Measurements from ENCODE around the gene MRPL12.

The MRPL12 gene

GRCh38 chr17:81723651-81724209 is 20.6 kb downstream of the MRPL12 start:
- no peak overlapping the region for H3K27ac ChIP-seq (ENCODE audit: insufficient read depth in 1 of 2, low read depth in 1 of 2, low read length in 2 of 2, poor library complexity in 1 of 2, severe bottlenecking in 2 of 2)
- no peaks in the 10 kb centered on the region for H3K9me3 ChIP-seq (ENCODE audit: control extremely low read depth in 1 of 5, control insufficient read depth in 4 of 5, insufficient read depth in 2 of 5, low read depth in 1 of 5, low read length in 4 of 5)
- WGBS (ENCODE audit: insufficient coverage): 57% methylated on average over 10 of the region's 12 CpGs
- no peak overlapping the region for H3K4me3 ChIP-seq (ENCODE audit: control insufficient read depth in 1 of 7, extremely low read depth in 1 of 7, insufficient read depth in 4 of 7, low read depth in 2 of 7, low read length in 6 of 7)
- H3K4me1 ChIP-seq (ENCODE audit: control extremely low read depth in 1 of 4, control insufficient read depth in 4 of 4, insufficient read depth in 4 of 4, low read length in 3 of 4): peaks cover 0 to 16% (median 9%) of the 10 kb centered on the region in 4 experiments
- DNase-seq: no peak
- peaks cover 0 to 5% (median 2%) of the 10 kb centered on the region in 4 experiments for H3K36me3 ChIP-seq (ENCODE audit: control insufficient read depth in 4 of 4, insufficient read depth in 4 of 4, low read length in 3 of 4)
- CTCF ChIA-PET: no interaction called here
- POLR2A ChIA-PET: no interaction called here
- H3K27me3 ChIP-seq (replicated peaks in 2 of 5; ENCODE audit: control insufficient read depth in 4 of 5, insufficient read depth in 5 of 5, low read length in 4 of 5): peaks cover 0 to 13% (median 3%) of the 10 kb centered on the region in 5 experiments

- Histone ChIP-seq H3K36me3 (ENCODE audit: control insufficient read depth in 4 of 4, insufficient read depth in 4 of 4, low read length in 3 of 4) (no peaks in the 10 kb centered on the region), H3K4me1 (ENCODE audit: control extremely low read depth in 1 of 4, control insufficient read depth in 4 of 4, insufficient read depth in 4 of 4, low read length in 3 of 4) (peaks cover 0 to 16% (median 9%) of the 10 kb centered on the region in 4 experiments), H3K4me3 (ENCODE audit: control insufficient read depth in 1 of 7, extremely low read depth in 1 of 7, insufficient read depth in 4 of 7, low read depth in 2 of 7, low read length in 6 of 7) (no peak overlapping the region), H3K9me3 (ENCODE audit: control extremely low read depth in 1 of 5, control insufficient read depth in 4 of 5, insufficient read depth in 2 of 5, low read depth in 1 of 5, low read length in 4 of 5) (no peaks in the 10 kb centered on the region), H3K27me3 (replicated peaks in 2 of 5; ENCODE audit: control insufficient read depth in 4 of 5, insufficient read depth in 5 of 5, low read length in 4 of 5) (peaks cover 0 to 16% (median 3%) of the 10 kb centered on the region in 5 experiments), H3K27ac (ENCODE audit: insufficient read depth in 1 of 2, low read depth in 1 of 2, low read length in 2 of 2, poor library complexity in 1 of 2, severe bottlenecking in 2 of 2) (no peak overlapping the region)
- 96% methylated on average over 4 of the region's 9 CpGs for WGBS (ENCODE audit: insufficient coverage)
- ChIA-PET POLR2A (no interaction called here), CTCF (interaction anchor here (2.2 kb wide), 1 partner anchor 9 kb away, joined by 10 read pairs; no protein-coding TSS in a partner anchor)
- no peak for DNase-seq
Observed at GRCh38 chr17:81725439-81725838, 22.3 kb downstream of the MRPL12 start.

- POLR2A ChIA-PET: no interaction called here
- Histone ChIP-seq H3K36me3 (ENCODE audit: control insufficient read depth in 4 of 4, insufficient read depth in 4 of 4, low read length in 3 of 4) (no peaks in the 10 kb centered on the region), H3K27ac (ENCODE audit: insufficient read depth in 1 of 2, low read depth in 1 of 2, low read length in 2 of 2, poor library complexity in 1 of 2, severe bottlenecking in 2 of 2) (no peak overlapping the region), H3K4me3 (ENCODE audit: control insufficient read depth in 1 of 7, extremely low read depth in 1 of 7, insufficient read depth in 4 of 7, low read depth in 2 of 7, low read length in 6 of 7) (no peak overlapping the region), H3K27me3 (replicated peaks in 2 of 5; ENCODE audit: control insufficient read depth in 4 of 5, insufficient read depth in 5 of 5, low read length in 4 of 5) (peaks cover 0 to 17% (median 3%) of the 10 kb centered on the region in 5 experiments), H3K4me1 (ENCODE audit: control extremely low read depth in 1 of 4, control insufficient read depth in 4 of 4, insufficient read depth in 4 of 4, low read length in 3 of 4) (peaks cover 0 to 15% (median 9%) of the 10 kb centered on the region in 4 experiments), H3K9me3 (ENCODE audit: control extremely low read depth in 1 of 5, control insufficient read depth in 4 of 5, insufficient read depth in 2 of 5, low read depth in 1 of 5, low read length in 4 of 5) (no peaks in the 10 kb centered on the region)
- no peak for DNase-seq
- WGBS (ENCODE audit: insufficient coverage): 89% methylated on average over 7 of the region's 9 CpGs
- CTCF ChIA-PET: interaction anchor here (2.2 kb wide), 1 partner anchor 9 kb away, joined by 10 read pairs; no protein-coding TSS in a partner anchor
Observed at GRCh38 chr17:81726004-81726403, 22.8 kb downstream of the MRPL12 start.

- Histone ChIP-seq H3K9me3 (ENCODE audit: control extremely low read depth in 1 of 5, control insufficient read depth in 4 of 5, insufficient read depth in 2 of 5, low read depth in 1 of 5, low read length in 4 of 5) (no peaks in the 10 kb centered on the region), H3K4me3 (ENCODE audit: control insufficient read depth in 1 of 7, extremely low read depth in 1 of 7, insufficient read depth in 4 of 7, low read depth in 2 of 7, low read length in 6 of 7) (no peak overlapping the region), H3K27ac (ENCODE audit: insufficient read depth in 1 of 2, low read depth in 1 of 2, low read length in 2 of 2, poor library complexity in 1 of 2, severe bottlenecking in 2 of 2) (no peak overlapping the region), H3K27me3 (replicated peaks in 2 of 5; ENCODE audit: control insufficient read depth in 4 of 5, insufficient read depth in 5 of 5, low read length in 4 of 5) (peaks cover 0 to 20% (median 3%) of the 10 kb centered on the region in 5 experiments), H3K4me1 (ENCODE audit: control extremely low read depth in 1 of 4, control insufficient read depth in 4 of 4, insufficient read depth in 4 of 4, low read length in 3 of 4) (peaks cover 0 to 16% (median 8%) of the 10 kb centered on the region in 4 experiments), H3K36me3 (ENCODE audit: control insufficient read depth in 4 of 4, insufficient read depth in 4 of 4, low read length in 3 of 4) (no peaks in the 10 kb centered on the region)
- 96% methylated on average over 21 of the region's 23 CpGs for WGBS (ENCODE audit: insufficient coverage)
- DNase-seq: no peak
- CTCF ChIA-PET: no interaction called here
- POLR2A ChIA-PET: no interaction called here
Observed at GRCh38 chr17:81727324-81728031, 24.3 kb downstream of the MRPL12 start.

- DNase-seq: peak in 2 of 3 donors; percentile 54 to 62
- Histone ChIP-seq H3K4me3 (ENCODE audit: control insufficient read depth in 1 of 7, extremely low read depth in 1 of 7, insufficient read depth in 4 of 7, low read depth in 2 of 7, low read length in 6 of 7) (no peak overlapping the region), H3K9me3 (ENCODE audit: control extremely low read depth in 1 of 5, control insufficient read depth in 4 of 5, insufficient read depth in 2 of 5, low read depth in 1 of 5, low read length in 4 of 5) (no peaks in the 10 kb centered on the region), H3K36me3 (ENCODE audit: control insufficient read depth in 4 of 4, insufficient read depth in 4 of 4, low read length in 3 of 4) (no peaks in the 10 kb centered on the region), H3K4me1 (ENCODE audit: control extremely low read depth in 1 of 4, control insufficient read depth in 4 of 4, insufficient read depth in 4 of 4, low read length in 3 of 4) (peaks cover 0 to 32% (median 18%) of the 10 kb centered on the region in 4 experiments), H3K27ac (ENCODE audit: insufficient read depth in 1 of 2, low read depth in 1 of 2, low read length in 2 of 2, poor library complexity in 1 of 2, severe bottlenecking in 2 of 2) (no peak overlapping the region), H3K27me3 (replicated peaks in 2 of 5; ENCODE audit: control insufficient read depth in 4 of 5, insufficient read depth in 5 of 5, low read length in 4 of 5) (peaks cover 0 to 17% (median 2%) of the 10 kb centered on the region in 5 experiments)
- ChIA-PET POLR2A (no interaction called here), CTCF (interaction anchor here (1.1 to 2.4 kb wide), 4 partner anchors 9 to 220 kb away, joined by 3 to 10 read pairs (median 4); no protein-coding TSS in a partner anchor)
- 56% methylated on average over 27 of the region's 32 CpGs for WGBS (ENCODE audit: insufficient coverage)
Observed at GRCh38 chr17:81733507-81734404, 30.6 kb downstream of the MRPL12 start.

- POLR2A ChIA-PET: interaction anchor here (0.8 to 1.3 kb wide), 3 partner anchors 70 to 120 kb away, joined by 3 read pairs; no protein-coding TSS in a partner anchor
- no peaks in the 10 kb centered on the region for H3K9me3 ChIP-seq (ENCODE audit: control extremely low read depth in 1 of 5, control insufficient read depth in 4 of 5, insufficient read depth in 2 of 5, low read depth in 1 of 5, low read length in 4 of 5)
- H3K36me3 ChIP-seq (ENCODE audit: control insufficient read depth in 4 of 4, insufficient read depth in 4 of 4, low read length in 3 of 4): no peaks in the 10 kb centered on the region
- DNase-seq: no peak
- peaks cover 0 to 32% (median 18%) of the 10 kb centered on the region in 4 experiments for H3K4me1 ChIP-seq (ENCODE audit: control extremely low read depth in 1 of 4, control insufficient read depth in 4 of 4, insufficient read depth in 4 of 4, low read length in 3 of 4)
- peaks cover 0 to 17% (median 2%) of the 10 kb centered on the region in 5 experiments for H3K27me3 ChIP-seq (replicated peaks in 2 of 5; ENCODE audit: control insufficient read depth in 4 of 5, insufficient read depth in 5 of 5, low read length in 4 of 5)
- CTCF ChIA-PET: interaction anchor here (1.1 to 2.4 kb wide), 9 partner anchors 9 to 220 kb away, joined by 3 to 10 read pairs (median 4); no protein-coding TSS in a partner anchor
- 93% methylated on average over 31 of the region's 35 CpGs for WGBS (ENCODE audit: insufficient coverage)
- H3K27ac ChIP-seq (ENCODE audit: insufficient read depth in 1 of 2, low read depth in 1 of 2, low read length in 2 of 2, poor library complexity in 1 of 2, severe bottlenecking in 2 of 2): no peak overlapping the region
- H3K4me3 ChIP-seq (ENCODE audit: control insufficient read depth in 1 of 7, extremely low read depth in 1 of 7, insufficient read depth in 4 of 7, low read depth in 2 of 7, low read length in 6 of 7): no peak overlapping the region
Observed at GRCh38 chr17:81734405-81735263, 31.5 kb downstream of the MRPL12 start.

Measured in common myeloid progenitor, CD34-positive (primary cell).